Measurements from ENCODE around the gene CD99.
"Not testable (repeated sequence)": the region's sequence is repeated elsewhere in the genome, so short reads cannot be mapped to it uniquely, and the experiment has no call there.

The CD99 gene

GRCh38 chrX:2732076-2732475, 41.0 kb downstream of the CD99 start:
- no peak overlapping the region for H3K4me3 ChIP-seq (ENCODE audit: low read length)
- H3K27me3 ChIP-seq (ENCODE audit: control insufficient read depth, insufficient read depth, low read length): no peaks in the 10 kb centered on the region
- H3K36me3 ChIP-seq (ENCODE audit: control insufficient read depth, insufficient read depth, low read length): peaks cover 10% of the 10 kb centered on the region
- no peaks in the 10 kb centered on the region for H3K4me1 ChIP-seq (ENCODE audit: control insufficient read depth, insufficient read depth, low read length)
- H3K9ac ChIP-seq (ENCODE audit: low read length): no peak overlapping the region
- H3K27ac ChIP-seq (ENCODE audit: low read depth, low read length): no peak overlapping the region

GRCh38 chrX:2732649-2733048, 41.6 kb downstream of the CD99 start:
- no peaks in the 10 kb centered on the region for H3K4me1 ChIP-seq (ENCODE audit: control insufficient read depth, insufficient read depth, low read length)
- H3K27me3 ChIP-seq (ENCODE audit: control insufficient read depth, insufficient read depth, low read length): no peaks in the 10 kb centered on the region
- H3K9ac ChIP-seq (ENCODE audit: low read length): no peak overlapping the region
- no peak overlapping the region for H3K27ac ChIP-seq (ENCODE audit: low read depth, low read length)
- H3K4me3 ChIP-seq (ENCODE audit: low read length): no peak overlapping the region
- H3K36me3 ChIP-seq (ENCODE audit: control insufficient read depth, insufficient read depth, low read length): peaks cover 10% of the 10 kb centered on the region

GRCh38 chrX:2733286-2733685, 42.2 kb downstream of the CD99 start:
- no peaks in the 10 kb centered on the region for H3K27me3 ChIP-seq (ENCODE audit: control insufficient read depth, insufficient read depth, low read length)
- H3K27ac ChIP-seq (ENCODE audit: low read depth, low read length): no peak overlapping the region
- no peak overlapping the region for H3K4me3 ChIP-seq (ENCODE audit: low read length)
- H3K9ac ChIP-seq (ENCODE audit: low read length): no peak overlapping the region
- peaks cover 12% of the 10 kb centered on the region for H3K36me3 ChIP-seq (ENCODE audit: control insufficient read depth, insufficient read depth, low read length)
- H3K4me1 ChIP-seq (ENCODE audit: control insufficient read depth, insufficient read depth, low read length): no peaks in the 10 kb centered on the region

- H3K27me3 ChIP-seq (ENCODE audit: control insufficient read depth, insufficient read depth, low read length): no peaks in the 10 kb centered on the region
- no peak overlapping the region for H3K9ac ChIP-seq (ENCODE audit: low read length)
- peaks cover 8% of the 10 kb centered on the region for H3K36me3 ChIP-seq (ENCODE audit: control insufficient read depth, insufficient read depth, low read length)
- H3K4me1 ChIP-seq (ENCODE audit: control insufficient read depth, insufficient read depth, low read length): no peaks in the 10 kb centered on the region
- no peak overlapping the region for H3K4me3 ChIP-seq (ENCODE audit: low read length)
- no peak overlapping the region for H3K27ac ChIP-seq (ENCODE audit: low read depth, low read length)
These were observed 44.2 kb downstream of the CD99 start for GRCh38 chrX:2735270-2735669.

- no peak overlapping the region for H3K27ac ChIP-seq (ENCODE audit: low read depth, low read length)
- H3K27me3 ChIP-seq (ENCODE audit: control insufficient read depth, insufficient read depth, low read length): no peaks in the 10 kb centered on the region
- H3K9ac ChIP-seq (ENCODE audit: low read length): no peak overlapping the region
- H3K4me1 ChIP-seq (ENCODE audit: control insufficient read depth, insufficient read depth, low read length): no peaks in the 10 kb centered on the region
- H3K4me3 ChIP-seq (ENCODE audit: low read length): no peak overlapping the region
- H3K36me3 ChIP-seq (ENCODE audit: control insufficient read depth, insufficient read depth, low read length): peaks cover 9% of the 10 kb centered on the region
These were observed 49.6 kb downstream of the CD99 start for GRCh38 chrX:2740672-2741071.

- no peak overlapping the region for H3K9ac ChIP-seq (ENCODE audit: low read length)
- H3K27me3 ChIP-seq (ENCODE audit: control insufficient read depth, insufficient read depth, low read length): no peaks in the 10 kb centered on the region
- H3K4me3 ChIP-seq (ENCODE audit: low read length): no peak overlapping the region
- peaks cover 9% of the 10 kb centered on the region for H3K36me3 ChIP-seq (ENCODE audit: control insufficient read depth, insufficient read depth, low read length)
- H3K4me1 ChIP-seq (ENCODE audit: control insufficient read depth, insufficient read depth, low read length): no peaks in the 10 kb centered on the region
- no peak overlapping the region for H3K27ac ChIP-seq (ENCODE audit: low read depth, low read length)
These were observed 50.3 kb downstream of the CD99 start for GRCh38 chrX:2741386-2741785.

- not testable (repeated sequence) for H3K9ac ChIP-seq (ENCODE audit: low read length); H3K27ac ChIP-seq (ENCODE audit: low read depth, low read length); H3K27me3 ChIP-seq (ENCODE audit: control insufficient read depth, insufficient read depth, low read length); H3K36me3 ChIP-seq (ENCODE audit: control insufficient read depth, insufficient read depth, low read length); H3K4me3 ChIP-seq (ENCODE audit: low read length); H3K4me1 ChIP-seq (ENCODE audit: control insufficient read depth, insufficient read depth, low read length)
These were observed 55.2 kb downstream of the CD99 start for GRCh38 chrX:2746250-2746649.

GRCh38 chrX:2748171-2748814, 57.2 kb downstream of the CD99 start:
- H3K9ac ChIP-seq (ENCODE audit: low read length): no peak overlapping the region
- peaks cover 2% of the 10 kb centered on the region for H3K27me3 ChIP-seq (ENCODE audit: control insufficient read depth, insufficient read depth, low read length)
- H3K4me3 ChIP-seq (ENCODE audit: low read length): no peak overlapping the region
- no peak overlapping the region for H3K27ac ChIP-seq (ENCODE audit: low read depth, low read length)
- H3K4me1 ChIP-seq (ENCODE audit: control insufficient read depth, insufficient read depth, low read length): no peaks in the 10 kb centered on the region
- no peaks in the 10 kb centered on the region for H3K36me3 ChIP-seq (ENCODE audit: control insufficient read depth, insufficient read depth, low read length)

- Histone ChIP-seq H3K27me3 (ENCODE audit: control insufficient read depth, insufficient read depth, low read length) (peaks cover 2% of the 10 kb centered on the region), H3K4me1 (ENCODE audit: control insufficient read depth, insufficient read depth, low read length) (no peaks in the 10 kb centered on the region), H3K27ac (ENCODE audit: low read depth, low read length) (no peak overlapping the region), H3K9ac (ENCODE audit: low read length) (no peak overlapping the region), H3K4me3 (ENCODE audit: low read length) (no peak overlapping the region), H3K36me3 (ENCODE audit: control insufficient read depth, insufficient read depth, low read length) (no peaks in the 10 kb centered on the region)
These were observed 57.7 kb downstream of the CD99 start for GRCh38 chrX:2748815-2749188.

GRCh38 chrX:2751291-2751690, 60.2 kb downstream of the CD99 start:
- Histone ChIP-seq H3K4me3 (ENCODE audit: low read length) (no peak overlapping the region), H3K36me3 (ENCODE audit: control insufficient read depth, insufficient read depth, low read length) (no peaks in the 10 kb centered on the region), H3K4me1 (ENCODE audit: control insufficient read depth, insufficient read depth, low read length) (no peaks in the 10 kb centered on the region), H3K27ac (ENCODE audit: low read depth, low read length) (no peak overlapping the region), H3K9ac (ENCODE audit: low read length) (no peak overlapping the region), H3K27me3 (ENCODE audit: control insufficient read depth, insufficient read depth, low read length) (peaks cover 4% of the 10 kb centered on the region)

- H3K4me1 ChIP-seq (ENCODE audit: control insufficient read depth, insufficient read depth, low read length); H3K4me3 ChIP-seq (ENCODE audit: low read length); H3K9ac ChIP-seq (ENCODE audit: low read length); H3K27ac ChIP-seq (ENCODE audit: low read depth, low read length); H3K36me3 ChIP-seq (ENCODE audit: control insufficient read depth, insufficient read depth, low read length); H3K27me3 ChIP-seq (ENCODE audit: control insufficient read depth, insufficient read depth, low read length): not testable (repeated sequence)
These were observed 60.8 kb downstream of the CD99 start, which contains the start of gene XG for GRCh38 chrX:2751874-2752300. TSS of gene XG (plus strand) at chrX:2752040. CDS start at chrX:2752275, 235 bp downstream.

GRCh38 chrX:2752441-2752840, 61.3 kb downstream of the CD99 start:
- H3K4me3 ChIP-seq (ENCODE audit: low read length): not testable (repeated sequence)

GRCh38 chrX:2755163-2755715, 64.1 kb downstream of the CD99 start:
- not testable (repeated sequence) for H3K36me3 ChIP-seq (ENCODE audit: control insufficient read depth, insufficient read depth, low read length); H3K27ac ChIP-seq (ENCODE audit: low read depth, low read length); H3K27me3 ChIP-seq (ENCODE audit: control insufficient read depth, insufficient read depth, low read length); H3K4me1 ChIP-seq (ENCODE audit: control insufficient read depth, insufficient read depth, low read length); H3K9ac ChIP-seq (ENCODE audit: low read length); H3K4me3 ChIP-seq (ENCODE audit: low read length)

More at GRCh38 chrX:2752441-2752840, 61.3 kb downstream of the CD99 start:
- H3K27ac ChIP-seq (ENCODE audit: low read depth, low read length); H3K36me3 ChIP-seq (ENCODE audit: control insufficient read depth, insufficient read depth, low read length); H3K9ac ChIP-seq (ENCODE audit: low read length); H3K27me3 ChIP-seq (ENCODE audit: control insufficient read depth, insufficient read depth, low read length); H3K4me1 ChIP-seq (ENCODE audit: control insufficient read depth, insufficient read depth, low read length): not testable (repeated sequence)
